GM12878 (cell line): ENCODE results near the gene KRT7. TPM values are rescaled to one million over a fixed set of nuclear protein-coding genes. Genes with fewer than 3 reads are reported as not detected.
A peak's percentile ranks its signal among the peaks of the same experiment; 100 is the strongest.

ENCODE experiments used
- CBX5 ChIP-seq: sonication (generic); IDR thresholded peaks from 2 replicates; pipeline ENCODE4 v1.6.1; 2016; ENCODE audit warnings: low read depth, moderate library complexity, mild to moderate bottlenecking, inconsistent platforms
- CEBPZ ChIP-seq: fragments of 150-350 bp; IDR thresholded peaks from 2 replicates; pipeline ENCODE4 v1.6.1; 2016; ENCODE audit warnings: low read depth, low read length
- EZH2 ChIP-seq: IDR thresholded peaks from 2 replicates; pipeline ENCODE4 v1.6.1; 2012; ENCODE audit warnings: low read depth, mild to moderate bottlenecking, control low read depth, inconsistent platforms, low read length, borderline replicate concordance; ENCODE audit not compliant: control insufficient read depth
- HDGF ChIP-seq: fragments of 450-650 bp; IDR thresholded peaks from 2 replicates; pipeline ENCODE4 v1.6.1; 2016; ENCODE audit warnings: antibody characterized with exemption
- JUND ChIP-seq: IDR thresholded peaks from 2 replicates; pipeline ENCODE4 v1.6.1; 2012; ENCODE audit warnings: low read depth, mild to moderate bottlenecking, low read length, improper control_type of control experiment, moderate library complexity
- KAT2A ChIP-seq: conservative IDR thresholded peaks from 2 replicates; pipeline ENCODE4 v1.6.1; 2011; ENCODE audit warnings: low read depth, low read length; ENCODE audit not compliant: control insufficient read depth
- NFIC ChIP-seq: IDR thresholded peaks from 2 replicates; pipeline ENCODE4 v1.6.1; 2012; ENCODE audit warnings: low read depth, mild to moderate bottlenecking, inconsistent platforms, low read length, moderate library complexity
- NR2C1 ChIP-seq: fragments of 450-650 bp; IDR thresholded peaks from 2 replicates; pipeline ENCODE4 v1.6.1; 2017; ENCODE audit warnings: antibody characterized with exemption, mild to moderate bottlenecking, moderate library complexity
- RELB ChIP-seq: fragments of 450-650 bp; IDR thresholded peaks from 2 replicates; pipeline ENCODE4 v1.6.1; 2017; ENCODE audit warnings: low read depth, mild to moderate bottlenecking, moderate library complexity
- SKIL ChIP-seq: fragments of 450-650 bp; IDR thresholded peaks from 2 replicates; pipeline ENCODE4 v1.6.1; 2017; ENCODE audit warnings: mild to moderate bottlenecking, low read depth, inconsistent platforms; ENCODE audit not compliant: poor library complexity, severe bottlenecking
- USF2 ChIP-seq: IDR thresholded peaks from 2 replicates; pipeline ENCODE4 v1.6.1; 2011; ENCODE audit warnings: low read depth, low read length, improper control_type of control experiment, borderline replicate concordance
- YY1 ChIP-seq: IDR thresholded peaks from 2 replicates; pipeline ENCODE4 v1.6.1; 2011; ENCODE audit warnings: low read depth, mild to moderate bottlenecking, low read length
- ZNF207 ChIP-seq: fragments of 450-650 bp; IDR thresholded peaks from 2 replicates; pipeline ENCODE4 v1.6.1; 2014; ENCODE audit warnings: antibody characterized with exemption, mild to moderate bottlenecking, borderline replicate concordance
- ZNF622 ChIP-seq: fragments of 450-650 bp; IDR thresholded peaks from 2 replicates; pipeline ENCODE4 v1.6.1; 2017; ENCODE audit warnings: mild to moderate bottlenecking, inconsistent platforms
- ZZZ3 ChIP-seq: IDR thresholded peaks from 2 replicates; pipeline ENCODE4 v1.6.1; 2011; ENCODE audit warnings: low read depth; ENCODE audit not compliant: control insufficient read depth, insufficient read length
- polyA plus RNA-seq, 11 experiments: library from polyadenylated mRNA; depleted of rRNA in 4 of 11; unstranded in 6 of 11; stranded (reverse) in 5 of 11; fragments of >200 nt; fragmentation: Nextera tagmentation in 4 of 11; fragmentation: Illumina TruSeq in 1 of 11; extraction: Ambion mirVana in 4 of 11; extraction: Trizol in 1 of 11; gene quantifications; 1 replicate in 1 of 11; 2 replicates in 10 of 11; pipeline versions ENCODE4 v1.2.1 to v1.2.3, GENCODE V29; 2011 to 2016; ENCODE audit warnings: inconsistent platforms in 2 of 11, missing spikeins in 2 of 11, low read depth in 1 of 11
- total RNA-seq, 4 experiments: library from RNA; depleted of rRNA in 3 of 4; stranded (reverse); fragments of >200 nt in 3 of 4; fragmentation: Illumina TruSeq in 1 of 4; extraction: Trizol in 1 of 4; gene quantifications; 2 replicates each; pipeline versions ENCODE4 v1.2.1 to v1.2.3, GENCODE V29; 2013 to 2021
- TF ChIP-seq, protein P1 (sequence below): fragments of 450-650 bp; IDR thresholded peaks from 2 replicates; pipeline ENCODE4 v1.6.1; 2016; ENCODE audit warnings: mild to moderate bottlenecking, moderate library complexity, borderline replicate concordance

KRT7 gene
- total and polyA plus RNA-seq, 10 of the 15 experiments (the other 5 are each of a cell fraction or from before 2014, with no cell fraction given), result 0.90 to 18.7 (median 4.8) TPM

DNA sequence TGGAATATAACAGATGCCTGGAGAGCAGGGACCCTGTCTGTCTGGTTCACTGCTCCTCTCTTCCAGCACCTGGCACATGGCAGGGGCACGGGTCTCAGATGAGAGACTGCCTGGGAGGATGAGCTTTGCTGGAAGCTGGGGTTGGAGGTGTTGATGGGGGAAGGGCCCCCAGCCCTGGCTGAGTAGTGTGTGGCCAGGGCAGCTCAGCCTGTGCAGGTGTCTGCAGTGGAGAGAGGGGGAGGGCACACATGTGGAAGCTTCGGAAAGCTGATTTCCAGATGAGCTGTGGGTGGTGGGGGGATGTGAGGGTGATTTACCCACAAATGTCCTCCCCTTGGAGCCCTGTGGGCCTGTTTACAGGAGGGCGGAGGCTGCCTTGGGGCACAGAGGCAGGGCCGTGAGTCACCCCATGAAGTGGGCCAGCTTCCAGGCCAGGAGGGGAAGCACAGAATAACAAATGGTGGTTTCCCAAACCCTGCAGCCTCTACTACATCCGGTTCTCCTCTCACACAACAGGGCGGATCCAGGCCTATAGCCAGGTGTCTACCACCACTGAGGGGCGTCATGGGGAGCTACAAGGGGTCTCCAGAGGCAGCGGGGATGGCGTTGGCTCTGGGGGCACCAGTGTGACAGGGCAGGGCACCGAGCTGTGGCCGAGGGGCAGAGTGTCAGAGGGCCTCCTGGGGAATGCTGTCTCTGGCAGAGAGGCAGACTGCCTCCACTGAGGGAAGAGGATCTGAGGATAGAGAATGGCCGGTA lies 11.0 kb downstream of the KRT7 start (continued):
- TF ChIP-seq RELB (peak; percentile 85), SKIL (no peak), JUND (no peak), ZZZ3 (no peak), EZH2 (no peak), HDGF (peak; percentile 80), USF2 (no peak), NFIC (peak; percentile 29; the same call in 1 of the 2 replicates), NR2C1 (no peak), ZNF622 (no peak), YY1 (peak; percentile 35; the same call in 1 of the 2 replicates), CEBPZ (no peak), ZNF207 (no peak; the same call in 1 of the 2 replicates), KAT2A (no peak), CBX5 (no peak)
- TF ChIP-seq, protein P1, sequence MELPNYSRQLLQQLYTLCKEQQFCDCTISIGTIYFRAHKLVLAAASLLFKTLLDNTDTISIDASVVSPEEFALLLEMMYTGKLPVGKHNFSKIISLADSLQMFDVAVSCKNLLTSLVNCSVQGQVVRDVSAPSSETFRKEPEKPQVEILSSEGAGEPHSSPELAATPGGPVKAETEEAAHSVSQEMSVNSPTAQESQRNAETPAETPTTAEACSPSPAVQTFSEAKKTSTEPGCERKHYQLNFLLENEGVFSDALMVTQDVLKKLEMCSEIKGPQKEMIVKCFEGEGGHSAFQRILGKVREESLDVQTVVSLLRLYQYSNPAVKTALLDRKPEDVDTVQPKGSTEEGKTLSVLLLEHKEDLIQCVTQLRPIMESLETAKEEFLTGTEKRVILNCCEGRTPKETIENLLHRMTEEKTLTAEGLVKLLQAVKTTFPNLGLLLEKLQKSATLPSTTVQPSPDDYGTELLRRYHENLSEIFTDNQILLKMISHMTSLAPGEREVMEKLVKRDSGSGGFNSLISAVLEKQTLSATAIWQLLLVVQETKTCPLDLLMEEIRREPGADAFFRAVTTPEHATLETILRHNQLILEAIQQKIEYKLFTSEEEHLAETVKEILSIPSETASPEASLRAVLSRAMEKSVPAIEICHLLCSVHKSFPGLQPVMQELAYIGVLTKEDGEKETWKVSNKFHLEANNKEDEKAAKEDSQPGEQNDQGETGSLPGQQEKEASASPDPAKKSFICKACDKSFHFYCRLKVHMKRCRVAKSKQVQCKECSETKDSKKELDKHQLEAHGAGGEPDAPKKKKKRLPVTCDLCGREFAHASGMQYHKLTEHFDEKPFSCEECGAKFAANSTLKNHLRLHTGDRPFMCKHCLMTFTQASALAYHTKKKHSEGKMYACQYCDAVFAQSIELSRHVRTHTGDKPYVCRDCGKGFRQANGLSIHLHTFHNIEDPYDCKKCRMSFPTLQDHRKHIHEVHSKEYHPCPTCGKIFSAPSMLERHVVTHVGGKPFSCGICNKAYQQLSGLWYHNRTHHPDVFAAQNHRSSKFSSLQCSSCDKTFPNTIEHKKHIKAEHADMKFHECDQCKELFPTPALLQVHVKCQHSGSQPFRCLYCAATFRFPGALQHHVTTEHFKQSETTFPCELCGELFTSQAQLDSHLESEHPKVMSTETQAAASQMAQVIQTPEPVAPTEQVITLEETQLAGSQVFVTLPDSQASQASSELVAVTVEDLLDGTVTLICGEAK, result peak; percentile 23; the same call in 1 of the 2 replicates
